HUES6 (cell line): ENCODE results near the gene MBP.

Experiments used
- H3K27ac ChIP-seq: 2 replicates; pipeline ENCODE4 v1.7.0; 2013; ENCODE audit warnings: low read depth, mild to moderate bottlenecking, low read length, inconsistent platforms
- H3K27me3 ChIP-seq: 2 replicates; pipeline ENCODE4 v1.6.1; 2013; ENCODE audit warnings: low read length; ENCODE audit not compliant: control insufficient read depth, insufficient read depth
- H3K36me3 ChIP-seq: 2 replicates; pipeline ENCODE4 v1.6.1; 2013; ENCODE audit warnings: low read length; ENCODE audit not compliant: control insufficient read depth, insufficient read depth
- H3K4me1 ChIP-seq: 2 replicates; pipeline ENCODE4 v1.6.1; 2013; ENCODE audit warnings: low read length; ENCODE audit not compliant: control insufficient read depth, insufficient read depth
- H3K4me3 ChIP-seq: 2 replicates; pipeline ENCODE4 v1.5.1; 2013; ENCODE audit warnings: low read depth, low read length
- H3K9ac ChIP-seq: one replicate; pipeline ENCODE4 v1.6.1; 2013; ENCODE audit warnings: mild to moderate bottlenecking, low read length
- H3K9me3 ChIP-seq: 2 replicates; pipeline ENCODE4 v1.6.1; 2013; ENCODE audit warnings: low read depth, low read length; ENCODE audit not compliant: control insufficient read depth, insufficient read depth

The MBP gene

GRCh38 chr18:77037567-77037966 lies 95.0 kb downstream of the MBP start:
- H3K27me3 ChIP-seq, result no peaks in the 10 kb centered on the region
- no peaks in the 10 kb centered on the region for H3K4me1 ChIP-seq
- no peak overlapping the region for H3K9ac ChIP-seq
- no peaks in the 10 kb centered on the region for H3K36me3 ChIP-seq
- no peak overlapping the region for H3K27ac ChIP-seq
- no peaks in the 10 kb centered on the region for H3K9me3 ChIP-seq
- H3K4me3 ChIP-seq, result no peak overlapping the region

- H3K27ac ChIP-seq, result no peak overlapping the region
- no peaks in the 10 kb centered on the region for H3K4me1 ChIP-seq
- no peaks in the 10 kb centered on the region for H3K36me3 ChIP-seq
- no peaks in the 10 kb centered on the region for H3K9me3 ChIP-seq
- no peak overlapping the region for H3K9ac ChIP-seq
- H3K4me3 ChIP-seq, result no peak overlapping the region
- no peaks in the 10 kb centered on the region for H3K27me3 ChIP-seq
Measured at GRCh38 chr18:77035380-77036187, 97.0 kb downstream of the MBP start.

GRCh38 chr18:77033575-77033974 lies 99.0 kb downstream of the MBP start:
- no peaks in the 10 kb centered on the region for H3K4me1 ChIP-seq
- H3K9ac ChIP-seq, result no peak overlapping the region
- no peaks in the 10 kb centered on the region for H3K36me3 ChIP-seq
- no peak overlapping the region for H3K27ac ChIP-seq
- H3K9me3 ChIP-seq, result no peaks in the 10 kb centered on the region
- no peak overlapping the region for H3K4me3 ChIP-seq
- no peaks in the 10 kb centered on the region for H3K27me3 ChIP-seq

- Histone ChIP-seq H3K9ac (no peak overlapping the region), H3K9me3 (no peaks in the 10 kb centered on the region), H3K27me3 (no peaks in the 10 kb centered on the region), H3K36me3 (no peaks in the 10 kb centered on the region), H3K4me1 (no peaks in the 10 kb centered on the region), H3K27ac (no peak overlapping the region), H3K4me3 (no peak overlapping the region)
Measured at GRCh38 chr18:77032181-77032701, 100.3 kb downstream of the MBP start.

- Histone ChIP-seq H3K9me3 (no peaks in the 10 kb centered on the region), H3K27me3 (no peaks in the 10 kb centered on the region), H3K36me3 (no peaks in the 10 kb centered on the region), H3K9ac (no peak overlapping the region), H3K27ac (no peak overlapping the region), H3K4me3 (no peak overlapping the region), H3K4me1 (no peaks in the 10 kb centered on the region)
Measured at GRCh38 chr18:77031662-77032061, 100.9 kb downstream of the MBP start.

- Histone ChIP-seq H3K9me3 (no peaks in the 10 kb centered on the region), H3K27ac (no peak overlapping the region)
Measured at GRCh38 chr18:77030201-77030600, 102.4 kb downstream of the MBP start.

GRCh38 chr18:77025831-77026363 lies 106.7 kb downstream of the MBP start:
- no peak overlapping the region for H3K4me3 ChIP-seq
- H3K36me3 ChIP-seq, result no peaks in the 10 kb centered on the region
- no peak overlapping the region for H3K27ac ChIP-seq
- H3K4me1 ChIP-seq, result no peaks in the 10 kb centered on the region
- H3K9me3 ChIP-seq, result no peaks in the 10 kb centered on the region
- no peaks in the 10 kb centered on the region for H3K27me3 ChIP-seq
- H3K9ac ChIP-seq, result no peak overlapping the region

More at GRCh38 chr18:77030201-77030600, 102.4 kb downstream of the MBP start:
- Histone ChIP-seq H3K9ac (no peak overlapping the region), H3K4me3 (no peak overlapping the region), H3K36me3 (no peaks in the 10 kb centered on the region), H3K27me3 (no peaks in the 10 kb centered on the region), H3K4me1 (no peaks in the 10 kb centered on the region)

GRCh38 chr18:77025123-77025522 lies 107.5 kb downstream of the MBP start:
- Histone ChIP-seq H3K36me3 (no peaks in the 10 kb centered on the region), H3K9ac (no peak overlapping the region), H3K4me1 (no peaks in the 10 kb centered on the region), H3K27ac (no peak overlapping the region), H3K27me3 (no peaks in the 10 kb centered on the region), H3K9me3 (no peaks in the 10 kb centered on the region), H3K4me3 (no peak overlapping the region)

GRCh38 chr18:77024476-77024875 lies 108.1 kb downstream of the MBP start:
- Histone ChIP-seq H3K9me3 (no peaks in the 10 kb centered on the region), H3K4me3 (no peak overlapping the region), H3K9ac (no peak overlapping the region), H3K27me3 (no peaks in the 10 kb centered on the region), H3K27ac (no peak overlapping the region), H3K4me1 (no peaks in the 10 kb centered on the region), H3K36me3 (no peaks in the 10 kb centered on the region)

- Histone ChIP-seq H3K27me3 (no peaks in the 10 kb centered on the region), H3K4me3 (no peak overlapping the region), H3K27ac (no peak overlapping the region), H3K36me3 (no peaks in the 10 kb centered on the region), H3K9ac (no peak overlapping the region), H3K9me3 (no peaks in the 10 kb centered on the region), H3K4me1 (no peaks in the 10 kb centered on the region)
Measured at GRCh38 chr18:77023102-77023782, 109.3 kb downstream of the MBP start.

- Histone ChIP-seq H3K27me3 (no peaks in the 10 kb centered on the region), H3K9ac (no peak overlapping the region), H3K4me1 (no peaks in the 10 kb centered on the region), H3K4me3 (no peak overlapping the region), H3K9me3 (no peaks in the 10 kb centered on the region), H3K27ac (no peak overlapping the region), H3K36me3 (no peaks in the 10 kb centered on the region)
Measured at GRCh38 chr18:77022556-77022955, 110.0 kb downstream of the MBP start.
